Amygdala (tissue), 56 donors: ENCODE results near the gene CRNKL1.
"Not testable (repeated sequence)": the region's sequence is repeated elsewhere in the genome, so short reads cannot be mapped to it uniquely, and the experiment has no call there.

Experiments used
- DNase-seq, 56 donors: peaks; one replicate each; lab custom pipeline; 2025; lab: John Stamatoyannopoulos, UW

CRNKL1 gene

DNA sequence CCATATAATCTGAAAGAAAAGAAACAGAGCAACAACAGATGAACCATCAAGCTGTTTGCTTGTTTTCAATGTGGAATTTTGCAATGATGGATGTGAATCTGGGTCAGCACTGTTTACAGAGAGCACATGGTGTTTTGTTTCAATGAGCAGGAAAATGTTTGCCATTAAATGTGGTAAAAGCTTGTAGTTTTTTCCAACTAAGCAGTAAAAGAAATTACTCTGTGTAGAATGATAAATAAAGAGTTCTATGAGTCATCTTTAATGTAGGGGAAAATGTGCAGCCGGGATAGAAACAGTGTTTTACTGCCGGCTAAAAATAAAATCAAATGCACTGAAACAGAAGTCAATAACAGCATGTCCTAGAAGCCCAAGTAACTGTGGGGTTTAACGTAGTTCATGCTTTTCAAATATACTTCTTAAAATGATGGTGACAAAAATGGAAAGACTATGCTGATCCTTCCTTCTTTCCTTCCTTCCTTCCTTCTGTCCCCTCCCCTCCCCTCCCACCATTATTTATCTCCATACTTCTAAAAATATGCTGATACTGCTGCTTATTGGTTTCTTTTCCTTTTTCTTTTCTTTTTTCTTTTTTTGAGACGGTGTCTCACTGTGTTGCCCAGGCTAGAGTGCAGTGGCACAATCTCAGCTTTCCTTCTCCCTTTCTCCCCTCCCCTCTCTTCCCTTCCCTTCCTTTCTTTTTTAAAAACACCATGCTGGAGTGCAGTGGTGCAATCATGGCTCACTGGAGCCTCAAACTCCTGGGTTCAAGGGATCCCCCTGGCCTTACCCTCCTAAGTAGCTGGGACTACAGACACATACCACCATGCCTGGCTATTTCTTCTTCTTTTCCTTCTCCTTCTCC is 41.4 kb downstream of the CRNKL1 start:
- DNase-seq: peak in 1 of 56 donors; percentile 54

DNA sequence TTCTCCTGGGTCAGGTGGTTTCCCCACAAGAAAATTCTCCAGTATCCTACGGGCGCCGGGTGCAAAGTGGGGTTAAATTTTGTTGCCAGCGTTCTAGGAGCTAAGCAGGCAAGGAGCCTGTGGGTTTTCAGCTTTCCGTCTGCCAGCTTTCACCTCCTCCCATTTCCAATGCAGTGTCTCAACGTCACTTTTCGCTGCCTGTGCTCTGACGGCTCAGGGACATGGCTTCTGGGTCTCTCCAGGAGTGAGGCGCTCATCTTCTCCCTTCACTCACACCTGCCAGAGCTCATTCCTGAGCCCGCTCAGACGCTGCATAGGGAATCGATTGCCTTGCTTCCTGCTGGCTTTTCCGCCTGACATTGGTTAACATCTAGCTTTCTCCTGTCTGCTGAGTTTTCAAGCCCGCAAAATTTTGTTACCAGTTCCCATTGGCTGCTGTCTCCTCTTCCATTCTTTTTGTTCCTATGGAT is 42.4 kb downstream of the CRNKL1 start:
- peak in 1 of 56 donors; percentile 26 for DNase-seq

DNA sequence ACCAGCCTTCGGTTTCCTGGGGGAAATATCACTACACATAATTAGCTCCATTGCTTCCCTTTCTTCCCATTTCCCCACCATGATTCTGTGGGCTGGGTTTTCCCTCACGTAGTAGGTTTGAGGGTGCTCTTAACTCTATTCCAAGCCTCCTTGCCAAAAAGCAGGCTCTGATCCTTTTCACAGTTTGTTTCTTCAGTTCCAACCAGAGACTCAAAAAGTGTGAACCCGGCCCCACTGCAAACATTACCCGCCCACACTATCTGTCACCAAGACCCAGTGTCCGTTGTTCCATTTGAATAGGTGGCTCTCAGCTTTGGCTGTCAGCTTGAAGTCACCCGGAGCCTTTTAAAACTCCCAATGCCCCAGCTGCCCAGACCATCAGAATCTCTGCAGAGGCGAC is 46.9 kb downstream of the CRNKL1 start:
- no peak for DNase-seq

DNA sequence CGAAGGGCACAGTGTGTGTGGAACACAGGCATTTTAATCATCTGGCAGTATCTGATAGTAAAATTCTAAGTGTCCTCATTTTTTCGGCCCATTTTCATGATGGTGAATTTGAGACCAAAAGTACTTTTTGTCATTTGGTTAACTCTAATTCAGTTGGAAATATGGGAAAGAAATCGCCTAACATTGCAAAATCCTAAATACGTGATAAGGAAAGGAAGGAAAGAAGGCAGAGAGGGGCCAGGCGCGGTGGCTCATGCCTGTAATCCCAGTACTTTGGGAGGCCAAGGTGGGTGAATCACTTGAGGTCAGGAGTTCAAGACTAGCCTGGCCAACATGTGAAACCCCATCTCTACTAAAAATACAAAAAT is 48.3 kb downstream of the CRNKL1 start:
- not testable (repeated sequence) for DNase-seq

DNA sequence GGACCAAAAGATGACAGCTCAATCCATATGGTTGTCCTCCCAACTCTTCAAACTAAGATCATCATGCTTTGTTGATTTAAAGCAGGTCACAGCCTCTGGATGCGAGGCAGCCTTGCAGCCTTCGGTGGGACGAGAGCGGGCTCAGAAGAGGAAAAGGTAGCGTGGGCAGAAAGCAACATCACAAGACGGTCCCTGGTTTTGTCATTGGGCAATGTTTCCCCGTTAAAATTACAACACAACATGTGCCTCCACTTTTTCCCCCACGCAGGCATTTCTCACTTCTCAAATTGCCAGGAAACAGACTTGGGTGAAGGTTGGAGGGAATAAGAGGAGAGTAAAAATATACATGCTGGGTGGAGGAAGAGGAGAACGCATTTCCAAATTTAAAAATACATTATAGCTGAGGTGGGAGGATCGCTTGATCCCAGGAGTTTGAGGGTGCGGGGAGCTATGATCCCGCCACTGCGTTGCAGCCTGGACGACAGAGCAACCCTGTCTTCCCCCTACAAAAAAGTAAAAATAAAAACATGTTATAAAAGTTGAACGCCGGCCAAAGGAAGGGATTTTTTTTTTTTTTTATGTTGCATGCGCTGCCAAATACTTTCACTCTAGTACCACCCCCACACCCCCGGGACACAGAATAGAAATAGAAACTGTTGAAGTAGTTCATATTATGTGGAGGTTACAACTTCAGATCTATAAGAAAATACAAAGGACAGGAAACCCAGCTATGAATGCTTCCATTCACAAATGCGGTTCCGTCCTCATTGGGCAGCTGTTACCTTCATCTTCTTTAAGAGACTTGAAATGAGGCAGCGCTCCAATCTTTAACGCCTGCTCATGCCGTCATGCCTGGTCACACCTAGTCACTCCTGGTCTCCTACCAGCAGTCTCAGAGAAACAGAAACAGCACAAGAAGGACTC is 49.0 kb downstream of the CRNKL1 start:
- peak in 16 of 56 donors; percentile 27 to 81 (median 40) for DNase-seq

DNA sequence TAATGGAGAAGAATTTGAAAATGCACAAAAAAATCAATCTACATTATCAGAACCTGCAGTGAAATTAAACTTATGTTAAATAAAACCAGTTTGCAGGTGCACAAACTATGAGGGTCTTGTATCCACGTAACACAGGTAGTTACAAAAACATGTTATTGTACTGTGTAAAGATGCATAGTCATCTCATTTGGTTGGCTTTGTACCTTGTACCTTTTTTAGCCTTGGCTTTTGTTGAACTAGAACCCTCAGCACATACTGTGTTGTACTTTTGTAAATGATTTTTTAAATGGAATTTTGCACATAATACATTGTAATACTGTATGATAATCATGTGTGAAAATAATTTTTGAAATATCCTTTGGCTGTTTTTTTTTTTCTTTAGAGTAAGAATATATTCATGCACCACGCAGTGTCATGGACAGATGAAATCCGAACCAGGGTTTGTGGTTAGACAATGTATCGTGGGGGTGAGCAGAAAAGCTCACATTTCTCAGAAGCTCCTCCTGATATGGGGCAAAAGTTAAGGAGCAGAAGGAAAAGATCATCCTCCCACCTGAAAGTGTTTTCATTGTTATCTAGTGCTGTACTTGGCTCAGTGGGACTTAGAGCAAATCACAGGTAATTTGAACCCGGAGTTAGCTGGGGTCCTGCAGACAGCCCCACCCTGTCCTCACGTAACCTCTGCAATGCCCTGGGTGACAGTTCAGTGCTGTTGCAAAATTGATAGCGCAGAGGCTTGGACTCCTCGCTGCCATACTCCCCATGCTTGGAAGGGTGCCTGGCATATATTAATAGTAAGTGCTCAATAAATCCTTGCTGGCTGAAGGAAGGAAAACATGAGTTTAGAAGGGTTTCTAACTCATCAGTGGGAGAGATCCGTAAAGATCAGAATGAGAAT is 49.9 kb downstream of the CRNKL1 start:
- DNase-seq: no peak

DNA sequence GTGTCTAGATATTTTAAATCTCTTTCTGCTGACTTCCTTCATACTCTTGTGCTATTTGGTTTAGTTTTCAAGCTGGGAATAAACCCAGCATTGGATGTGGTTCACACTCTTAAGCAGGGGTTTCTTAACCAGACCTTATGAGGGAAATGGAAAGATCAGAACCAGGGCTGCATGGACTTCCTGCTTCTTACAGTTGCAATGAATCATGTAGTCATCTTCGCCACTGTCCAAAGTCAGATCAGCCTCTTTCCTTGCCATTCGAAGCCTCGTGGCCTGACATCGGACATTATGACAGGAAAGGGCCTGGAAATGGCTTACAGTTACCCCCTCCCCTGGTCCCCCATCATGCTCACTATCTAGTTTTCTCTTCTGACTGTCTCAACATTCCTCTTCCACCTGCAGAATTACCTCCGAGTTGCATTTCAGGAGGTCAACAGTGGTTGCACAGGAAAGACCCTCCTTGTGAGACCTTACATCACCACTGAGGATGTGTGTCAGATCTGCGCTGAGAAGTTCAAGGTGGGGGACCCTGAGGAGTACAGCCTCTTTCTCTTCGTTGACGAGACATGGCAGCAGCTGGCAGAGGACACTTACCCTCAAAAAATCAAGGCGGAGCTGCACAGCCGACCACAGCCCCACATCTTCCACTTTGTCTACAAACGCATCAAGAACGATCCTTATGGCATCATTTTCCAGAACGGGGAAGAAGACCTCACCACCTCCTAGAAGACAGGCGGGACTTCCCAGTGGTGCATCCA is 51.9 kb downstream of the CRNKL1 start:
- DNase-seq: no peak

DNA sequence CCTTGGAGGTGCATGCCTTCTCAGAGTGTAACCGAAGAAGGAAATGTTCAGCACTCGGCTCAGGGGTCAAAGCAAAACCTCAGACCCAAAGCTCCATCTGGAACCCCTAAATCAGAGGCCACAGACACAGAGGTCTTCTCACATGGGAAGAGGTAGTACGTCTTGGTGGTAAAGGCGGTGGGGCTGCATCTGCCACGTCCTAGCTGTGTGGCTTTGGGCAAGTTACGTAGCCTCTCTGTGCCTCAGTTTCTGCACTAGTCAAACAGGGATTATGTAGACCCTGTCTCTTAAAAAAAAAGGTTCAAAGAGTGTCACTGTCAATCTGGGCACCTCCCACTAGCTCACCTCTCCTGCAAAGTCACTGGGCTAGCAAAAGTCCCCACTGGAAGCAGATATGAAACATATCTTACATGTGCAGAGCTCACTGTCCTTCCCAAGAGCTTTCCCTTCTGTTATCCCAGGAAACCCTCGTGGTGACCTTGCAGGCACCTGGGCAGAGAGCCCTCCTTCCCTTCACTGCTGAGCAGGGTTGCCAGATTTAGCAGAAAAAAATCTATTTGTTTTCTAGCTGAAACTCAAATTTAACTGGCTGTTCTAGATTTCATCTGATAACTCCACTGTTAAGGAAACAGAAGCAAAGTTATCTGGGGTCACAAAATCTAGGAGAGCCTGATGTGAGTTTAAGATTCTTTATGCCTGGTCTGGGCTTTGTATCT is 53.1 kb downstream of the CRNKL1 start:
- no peak for DNase-seq

DNA sequence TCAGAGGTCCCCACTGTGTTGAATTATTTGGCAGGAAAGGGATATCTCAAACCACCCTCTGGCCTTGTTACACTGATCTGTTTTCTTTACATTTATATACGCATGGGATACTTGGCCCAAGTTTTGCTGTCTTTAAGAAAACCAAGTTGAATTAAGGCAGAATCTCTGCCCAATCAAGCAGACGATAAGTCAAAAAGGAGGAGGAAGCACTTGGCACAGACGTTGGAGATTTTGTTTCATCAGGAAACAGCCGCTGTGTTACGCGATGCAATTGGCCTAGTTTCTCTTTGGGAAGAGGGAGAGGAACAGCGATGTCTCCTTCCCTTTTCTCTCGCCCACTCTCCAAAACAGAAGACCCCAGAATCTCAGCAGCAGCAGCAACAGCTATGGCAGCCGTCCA is 55.3 kb downstream of the CRNKL1 start:
- no peak for DNase-seq

DNA sequence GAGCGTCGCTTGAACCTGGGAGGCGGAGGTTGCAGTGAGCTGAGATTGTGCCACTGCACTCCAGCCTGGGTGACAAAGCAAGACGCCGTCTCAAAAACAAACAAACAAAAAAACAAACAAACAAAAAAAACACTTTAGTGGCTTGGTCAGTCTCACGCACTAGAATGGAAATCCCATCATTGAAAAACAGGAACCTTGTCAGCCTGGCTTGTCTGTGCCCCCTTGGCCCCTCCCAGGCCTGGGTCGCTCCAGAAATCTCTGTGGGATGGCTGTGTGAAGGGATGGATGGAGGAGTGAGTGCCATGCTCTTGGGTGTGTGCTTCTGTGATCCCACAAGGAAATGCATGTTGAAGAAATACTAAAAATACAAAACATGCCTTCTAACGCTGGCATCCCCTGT is 56.0 kb downstream of the CRNKL1 start:
- no peak for DNase-seq

DNA sequence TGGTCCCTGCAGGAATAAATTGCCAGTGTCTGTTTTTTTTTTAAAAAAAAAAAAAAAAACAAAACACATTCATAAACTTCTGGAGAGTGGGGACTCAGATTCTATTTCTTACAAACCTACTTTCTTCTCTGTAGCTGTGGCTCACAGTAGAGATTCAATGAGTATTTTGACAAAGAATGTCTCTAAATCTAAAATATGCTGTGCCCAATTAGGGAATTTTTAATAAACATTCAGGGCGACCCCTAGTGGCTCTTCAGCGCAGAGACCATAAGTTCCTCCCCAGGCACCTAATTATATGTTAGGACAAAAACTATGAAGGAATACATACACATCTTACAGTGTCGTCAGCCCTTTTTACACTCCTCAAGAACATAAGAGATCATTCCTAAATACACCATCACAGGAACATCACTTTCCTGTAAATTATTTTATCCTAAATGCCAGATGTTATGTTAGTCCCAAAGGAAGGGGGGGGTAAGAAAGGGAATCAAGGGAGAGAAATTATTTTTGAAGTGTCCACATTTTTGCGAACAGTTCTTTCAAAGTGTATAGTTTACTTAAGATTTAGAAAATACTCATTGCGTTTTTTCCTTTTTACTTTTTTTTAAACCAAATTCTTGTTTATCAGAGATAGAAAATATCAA is 56.9 kb downstream of the CRNKL1 start:
- DNase-seq: peak in 8 of 56 donors; percentile 15 to 67 (median 40)

DNA sequence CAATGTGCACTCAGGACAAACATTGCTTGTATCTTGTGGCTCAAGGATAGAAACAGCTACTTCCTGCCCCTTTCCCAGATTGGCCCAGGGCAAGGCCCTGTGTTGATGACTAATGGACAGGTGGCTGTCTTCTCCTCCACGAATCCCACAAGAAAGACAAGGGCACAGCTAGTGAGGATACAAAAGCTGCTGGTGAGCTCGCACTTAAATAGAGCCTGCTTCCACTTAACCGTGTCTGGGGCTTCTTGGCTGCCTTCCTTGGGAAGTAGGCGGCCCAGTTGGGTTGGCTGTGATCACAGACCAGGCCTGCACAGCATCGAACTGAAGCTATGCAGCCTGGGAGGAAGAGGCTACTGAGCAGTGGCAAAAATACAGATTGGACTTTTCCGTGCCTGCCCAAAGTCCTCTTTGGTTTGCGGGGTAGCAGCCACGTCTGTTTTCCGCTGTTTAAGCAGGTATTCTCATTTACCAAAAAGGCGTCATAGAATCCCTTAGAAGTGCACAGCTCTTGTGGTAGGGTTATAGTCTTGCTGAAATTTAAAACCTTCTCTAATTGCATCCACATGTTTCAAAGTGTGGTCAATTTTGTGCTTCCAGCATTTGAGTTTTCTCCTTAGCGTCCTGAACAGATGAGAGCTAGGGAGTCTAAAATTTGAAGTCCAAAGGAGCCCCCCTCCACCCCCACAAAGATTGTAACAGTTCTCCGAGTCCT is 58.2 kb downstream of the CRNKL1 start:
- DNase-seq: peak in 14 of 56 donors; percentile 17 to 52 (median 38)

DNA sequence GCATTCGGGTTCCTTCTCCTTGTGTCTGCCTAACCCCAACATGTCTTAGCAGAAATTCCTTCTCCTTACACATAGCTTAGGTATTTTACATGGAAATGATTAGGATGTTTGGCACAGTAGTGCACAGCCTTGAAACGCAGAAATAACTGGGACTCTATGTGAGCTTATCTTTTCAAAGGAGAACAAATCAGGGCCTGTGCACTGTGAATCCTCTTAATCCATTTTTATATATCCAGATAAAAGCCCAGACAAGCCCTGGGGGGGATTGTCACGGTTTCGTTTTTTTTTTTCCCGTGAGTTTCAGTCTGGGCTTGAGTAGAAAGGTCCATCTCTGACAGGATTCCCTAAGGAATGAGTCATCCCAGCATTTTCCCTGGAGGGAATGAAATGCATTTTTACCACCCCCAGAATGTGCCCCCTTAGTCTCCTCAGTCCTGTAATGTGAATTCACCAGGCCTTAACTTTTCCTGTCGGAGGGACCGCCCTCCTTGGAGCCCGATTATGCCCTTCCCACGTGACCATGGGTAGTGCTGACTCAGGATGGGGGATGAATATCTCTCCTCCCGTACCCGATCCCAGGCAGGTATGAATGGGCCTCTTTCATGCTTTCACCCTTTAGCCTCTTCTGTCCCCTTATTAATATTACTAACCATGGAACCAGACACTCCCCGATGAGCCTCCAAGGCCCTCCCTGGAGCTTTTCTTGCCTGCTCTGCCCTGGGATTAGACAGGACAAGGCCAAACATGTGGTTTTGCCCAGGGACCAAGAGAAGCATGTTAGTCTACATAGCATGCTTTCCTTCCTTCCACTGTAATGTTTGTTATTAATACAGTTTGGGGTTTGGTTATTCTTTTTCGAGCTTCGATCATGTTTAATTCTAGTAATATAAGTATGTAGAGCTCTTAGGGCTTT is 59.0 kb downstream of the CRNKL1 start:
- DNase-seq: peak in 15 of 56 donors; percentile 18 to 62 (median 34)

DNA sequence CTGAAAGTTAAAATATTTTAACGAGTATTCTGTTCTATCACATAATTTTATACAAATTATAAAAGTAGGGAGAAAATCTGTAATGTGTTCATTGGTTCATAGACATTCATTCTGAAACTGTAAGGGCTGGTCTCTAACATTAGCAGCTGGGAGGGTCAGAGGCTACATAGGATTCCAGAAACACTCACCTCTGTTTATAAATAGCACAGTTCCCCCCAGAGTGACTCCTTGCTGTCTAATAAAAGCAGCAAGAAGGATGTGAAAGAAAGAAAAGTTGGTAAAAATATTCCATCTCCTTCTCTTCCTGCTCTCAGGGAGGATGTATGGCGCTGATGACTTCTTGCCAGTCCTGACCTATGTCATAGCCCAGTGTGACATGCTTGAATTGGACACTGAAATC is 60.4 kb downstream of the CRNKL1 start:
- DNase-seq: no peak

DNA sequence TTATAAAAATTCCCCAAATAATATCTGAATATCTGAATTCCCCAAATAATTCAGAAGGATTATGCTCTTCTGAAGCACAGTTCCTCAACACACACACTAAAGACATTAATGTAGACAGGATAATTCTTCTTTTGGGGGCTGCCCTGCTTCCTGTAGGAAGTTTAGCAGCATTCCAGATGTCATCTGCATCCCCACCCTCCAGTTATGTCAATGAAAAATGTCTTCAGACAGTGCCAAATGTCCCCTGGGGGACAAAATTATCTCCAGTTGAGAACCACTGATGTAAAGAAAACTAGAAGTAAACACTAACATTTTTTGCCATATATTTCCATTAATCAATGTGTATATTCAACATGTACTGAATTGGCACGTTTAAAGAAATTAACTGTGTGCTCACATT is 61.0 kb downstream of the CRNKL1 start:
- no peak for DNase-seq

DNA sequence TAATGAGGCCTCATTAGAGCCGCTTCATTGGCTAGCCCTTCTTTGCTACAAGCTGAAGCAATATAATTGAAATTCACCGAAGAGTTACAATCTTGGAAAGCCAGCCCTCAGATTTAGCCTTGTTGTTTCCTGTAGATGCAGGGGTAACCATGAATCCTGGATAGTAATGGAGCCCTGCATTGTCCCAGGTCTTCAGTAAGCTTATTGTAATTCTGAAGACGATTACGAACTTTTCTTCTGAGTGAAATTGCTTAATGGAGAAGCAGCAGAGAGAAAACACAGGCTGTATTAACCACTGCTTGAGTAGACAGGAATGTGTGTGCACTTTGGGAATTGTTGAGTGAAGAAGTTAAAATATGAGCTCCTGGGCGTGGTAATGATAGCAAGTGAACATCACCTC is 61.4 kb downstream of the CRNKL1 start:
- no peak for DNase-seq

DNA sequence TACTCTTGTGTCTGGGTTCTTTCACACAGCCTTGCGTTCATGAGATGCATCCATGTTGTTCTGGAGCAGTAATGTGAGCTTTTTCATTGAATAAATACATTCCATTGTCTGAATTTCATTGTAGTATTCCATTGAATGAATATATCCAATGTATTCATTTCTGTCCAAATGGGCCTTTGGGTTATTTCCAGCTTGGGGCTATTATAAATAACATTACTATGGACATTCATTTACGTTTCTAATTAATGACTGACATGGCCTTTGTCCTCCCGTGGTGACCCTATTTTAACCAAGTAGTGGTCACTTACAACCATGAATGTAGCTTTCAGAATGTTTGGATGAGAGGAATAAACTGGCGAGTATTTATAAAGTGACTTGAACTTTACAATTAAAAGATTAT is 65.2 kb downstream of the CRNKL1 start:
- no peak for DNase-seq
